Measurements from ENCODE around the gene CALHM1.

DNA sequence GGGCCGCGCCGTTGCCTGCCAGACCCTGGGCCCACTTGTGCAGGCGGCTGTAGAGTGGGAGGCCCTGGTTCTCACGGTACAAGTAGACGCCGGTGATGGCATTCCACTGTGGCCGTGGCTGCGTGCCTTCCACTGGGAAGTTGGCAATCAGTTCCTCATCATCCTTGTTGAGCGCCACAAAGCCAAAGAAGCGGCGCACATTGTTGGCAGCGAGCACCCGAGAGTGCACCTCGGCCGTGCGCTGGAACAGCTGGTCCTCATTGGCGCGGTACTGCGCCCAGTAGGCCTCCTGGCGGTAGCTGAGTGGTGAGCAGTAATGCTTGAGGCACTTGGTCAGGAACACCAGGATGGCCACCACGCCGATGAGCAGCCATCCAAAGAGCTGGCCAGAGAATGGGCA lies 11.5 kb downstream of the CALHM1 start:
- TF ChIP-seq, protein P1, sequence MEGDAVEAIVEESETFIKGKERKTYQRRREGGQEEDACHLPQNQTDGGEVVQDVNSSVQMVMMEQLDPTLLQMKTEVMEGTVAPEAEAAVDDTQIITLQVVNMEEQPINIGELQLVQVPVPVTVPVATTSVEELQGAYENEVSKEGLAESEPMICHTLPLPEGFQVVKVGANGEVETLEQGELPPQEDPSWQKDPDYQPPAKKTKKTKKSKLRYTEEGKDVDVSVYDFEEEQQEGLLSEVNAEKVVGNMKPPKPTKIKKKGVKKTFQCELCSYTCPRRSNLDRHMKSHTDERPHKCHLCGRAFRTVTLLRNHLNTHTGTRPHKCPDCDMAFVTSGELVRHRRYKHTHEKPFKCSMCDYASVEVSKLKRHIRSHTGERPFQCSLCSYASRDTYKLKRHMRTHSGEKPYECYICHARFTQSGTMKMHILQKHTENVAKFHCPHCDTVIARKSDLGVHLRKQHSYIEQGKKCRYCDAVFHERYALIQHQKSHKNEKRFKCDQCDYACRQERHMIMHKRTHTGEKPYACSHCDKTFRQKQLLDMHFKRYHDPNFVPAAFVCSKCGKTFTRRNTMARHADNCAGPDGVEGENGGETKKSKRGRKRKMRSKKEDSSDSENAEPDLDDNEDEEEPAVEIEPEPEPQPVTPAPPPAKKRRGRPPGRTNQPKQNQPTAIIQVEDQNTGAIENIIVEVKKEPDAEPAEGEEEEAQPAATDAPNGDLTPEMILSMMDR (IDR thresholded peaks at IDR 0.05 in 8 of 11, conservative IDR thresholded peaks at IDR 0.05 in 3 of 11), result no peak
- no peak for TF ChIP-seq POLR2A (IDR thresholded peaks at IDR 0.05)

All from spleen (tissue), 7 donors.